Neural progenitor cell (in vitro differentiated cells): ENCODE measurements around the gene EGFLAM. TPM values are rescaled to one million over a fixed set of nuclear protein-coding genes. Genes with fewer than 3 reads are reported as not detected.

Source experiments
- DNase-seq: peaks from one replicate; pipeline ENCODE4 v3.0.0-alpha.2; 2016; ENCODE audit warnings: low spot score
- H2AFZ ChIP-seq: fragments of 200-600 bp; sonication (generic); replicated peaks from 2 replicates; pipeline ENCODE4 v1.6.1; 2016; ENCODE audit warnings: antibody characterized with exemption
- H3F3A ChIP-seq: fragments of 200-600 bp; sonication (generic); 2 replicates; pipeline ENCODE4 v1.6.1; 2016; ENCODE audit warnings: antibody characterized with exemption, low read depth
- H3K27ac ChIP-seq: fragments of 200-600 bp; sonication (generic); 2 replicates; pipeline ENCODE4 v1.5.1; 2016; ENCODE audit warnings: mild to moderate bottlenecking
- H3K27me3 ChIP-seq: fragments of 200-600 bp; sonication (generic); 2 replicates; pipeline ENCODE4 v1.6.1; 2016; ENCODE audit warnings: mild to moderate bottlenecking, moderate library complexity
- H3K36me3 ChIP-seq: fragments of 200-600 bp; sonication (generic); 2 replicates; pipeline ENCODE4 v1.5.1; 2016
- H3K4me1 ChIP-seq: fragments of 200-600 bp; sonication (generic); 2 replicates; pipeline ENCODE4 v1.6.1; 2016; ENCODE audit warnings: mixed run types
- H3K4me2 ChIP-seq: fragments of 200-600 bp; sonication (generic); 2 replicates; pipeline ENCODE4 v1.6.1; 2016
- H3K4me3 ChIP-seq: fragments of 200-600 bp; sonication (generic); 2 replicates; pipeline ENCODE4 v1.5.1; 2016
- H3K79me2 ChIP-seq: fragments of 200-600 bp; sonication (generic); 2 replicates; pipeline ENCODE4 v1.6.1; 2016; ENCODE audit warnings: low read depth
- H3K9ac ChIP-seq: fragments of 200-600 bp; sonication (generic); 2 replicates; pipeline ENCODE4 v1.6.1; 2016
- H3K9me3 ChIP-seq: fragments of 200-600 bp; sonication (generic); 2 replicates; pipeline ENCODE4 v1.5.1; 2016; ENCODE audit warnings: low read depth
- H4K20me1 ChIP-seq: fragments of 200-600 bp; sonication (generic); 2 replicates; pipeline ENCODE4 v1.6.1; 2016; ENCODE audit warnings: low read depth
- H3K27ac Mint-ChIP-seq: 3 replicates; pipeline ENCODE4 v1.8.0; 2021; ENCODE audit warnings: mixed read lengths
- H3K27me3 Mint-ChIP-seq: 2 replicates; pipeline ENCODE4 v1.8.0; 2022; ENCODE audit warnings: low read depth, mild to moderate bottlenecking, inconsistent platforms, moderate library complexity, mixed read lengths; ENCODE audit not compliant: insufficient read depth
- H3K36me3 Mint-ChIP-seq: 3 replicates; pipeline ENCODE4 v1.8.0; 2021; ENCODE audit warnings: mixed read lengths
- H3K4me1 Mint-ChIP-seq: 3 replicates; pipeline ENCODE4 v1.8.0; 2021; ENCODE audit warnings: mixed read lengths
- H3K4me3 Mint-ChIP-seq: 3 replicates; pipeline ENCODE4 v1.8.0; 2021; ENCODE audit warnings: mild to moderate bottlenecking, moderate library complexity, mixed read lengths
- H3K9me3 Mint-ChIP-seq: 3 replicates; pipeline ENCODE4 v1.8.0; 2020; ENCODE audit warnings: mixed read lengths
- CTCF ChIP-seq: fragments of 200-600 bp; sonication (generic); IDR thresholded peaks from 2 replicates; pipeline ENCODE4 v1.5.1; 2017; ENCODE audit warnings: antibody characterized with exemption, mild to moderate bottlenecking
- EZH2 ChIP-seq: fragments of 200-600 bp; sonication (generic); IDR thresholded peaks from 2 replicates; pipeline ENCODE4 v1.6.1; 2017; ENCODE audit warnings: antibody characterized with exemption, mild to moderate bottlenecking, moderate library complexity
- EZH2phosphoT487 ChIP-seq: fragments of 200-600 bp; sonication (generic); IDR thresholded peaks from 2 replicates; pipeline ENCODE4 v1.6.1; 2017; ENCODE audit warnings: antibody characterized with exemption
- total RNA-seq: library from RNA; depleted of rRNA; stranded (reverse); fragments of >200 nt; gene quantifications from 2 replicates; pipeline ENCODE4 v1.2.3, GENCODE V29; 2015; ENCODE audit warnings: low replicate concordance

Gene EGFLAM
- total RNA-seq, 1 donor from 2014 or later = 0.69 TPM

GRCh38 chr5:38422622-38423021 is 164.3 kb downstream of the EGFLAM start:
- Histone ChIP-seq H3K9me3 (no peaks in the 10 kb centered on the region), H3K9ac (no peak overlapping the region), H2AFZ (no peak overlapping the region), H3K27ac (no peak overlapping the region), H3K4me3 (no peak overlapping the region), H3K4me2 (no peak overlapping the region), H3K27me3 (no peaks in the 10 kb centered on the region), H3K4me1 (no peaks in the 10 kb centered on the region), H3K79me2 (no peaks in the 10 kb centered on the region), H4K20me1 (no peaks in the 10 kb centered on the region), H3F3A (no peaks in the 10 kb centered on the region), H3K36me3 (no peaks in the 10 kb centered on the region)
- H3K4me1 Mint-ChIP-seq = peaks cover 18% of the 10 kb centered on the region
- no peak overlapping the region for H3K4me3 Mint-ChIP-seq
- TF ChIP-seq CTCF (no peak), EZH2 (no peak), EZH2phosphoT487 (no peak)
- no peaks in the 10 kb centered on the region for H3K9me3 Mint-ChIP-seq
- DNase-seq = no peak
- no peaks in the 10 kb centered on the region for H3K27me3 Mint-ChIP-seq
- H3K36me3 Mint-ChIP-seq = no peaks in the 10 kb centered on the region
- no peak overlapping the region for H3K27ac Mint-ChIP-seq

GRCh38 chr5:38423276-38424147 is 165.2 kb downstream of the EGFLAM start:
- Histone ChIP-seq H3K27me3 (no peaks in the 10 kb centered on the region), H2AFZ (no peak overlapping the region)

GRCh38 chr5:38424148-38425060 is 166.0 kb downstream of the EGFLAM start:
- Histone ChIP-seq H3K4me3 (no peak overlapping the region), H3K9me3 (no peaks in the 10 kb centered on the region), H3K36me3 (no peaks in the 10 kb centered on the region), H3K4me2 (no peak overlapping the region), H3K27me3 (no peaks in the 10 kb centered on the region), H3K9ac (no peak overlapping the region), H3K27ac (no peak overlapping the region), H3F3A (no peaks in the 10 kb centered on the region), H2AFZ (no peak overlapping the region), H4K20me1 (no peaks in the 10 kb centered on the region), H3K4me1 (no peaks in the 10 kb centered on the region), H3K79me2 (no peaks in the 10 kb centered on the region)
- Mint-ChIP-seq H3K36me3 (no peaks in the 10 kb centered on the region), H3K9me3 (no peaks in the 10 kb centered on the region), H3K4me1 (peaks cover 18% of the 10 kb centered on the region), H3K27ac (no peak overlapping the region), H3K4me3 (no peak overlapping the region), H3K27me3 (no peaks in the 10 kb centered on the region)
- no peak for DNase-seq
- TF ChIP-seq EZH2phosphoT487 (no peak), CTCF (no peak), EZH2 (no peak)

More at GRCh38 chr5:38423276-38424147, 165.2 kb downstream of the EGFLAM start:
- TF ChIP-seq EZH2phosphoT487 (no peak), EZH2 (no peak), CTCF (no peak)
- H3F3A ChIP-seq = no peaks in the 10 kb centered on the region
- no peak overlapping the region for H3K4me3 ChIP-seq
- no peaks in the 10 kb centered on the region for H4K20me1 ChIP-seq
- no peaks in the 10 kb centered on the region for H3K4me1 ChIP-seq
- DNase-seq = no peak
- H3K9me3 ChIP-seq = no peaks in the 10 kb centered on the region
- no peaks in the 10 kb centered on the region for H3K9me3 Mint-ChIP-seq
- no peaks in the 10 kb centered on the region for H3K36me3 Mint-ChIP-seq
- no peak overlapping the region for H3K27ac Mint-ChIP-seq
- no peak overlapping the region for H3K9ac ChIP-seq
- no peaks in the 10 kb centered on the region for H3K79me2 ChIP-seq
- H3K4me3 Mint-ChIP-seq = no peak overlapping the region
- no peak overlapping the region for H3K27ac ChIP-seq
- H3K36me3 ChIP-seq = no peaks in the 10 kb centered on the region
- peaks cover 18% of the 10 kb centered on the region for H3K4me1 Mint-ChIP-seq
- no peaks in the 10 kb centered on the region for H3K27me3 Mint-ChIP-seq
- no peak overlapping the region for H3K4me2 ChIP-seq
